GM19455 (cell line): ENCODE results near the gene SUGCT.
"Not testable (repeated sequence)": the region's sequence is repeated elsewhere in the genome, so short reads cannot be mapped to it uniquely, and the experiment has no call there.

Experiments
- ATAC-seq: cut with Tn5 transposase; IDR thresholded peaks from one replicate; pipeline ENCODE4 v1.9.1; 2021; ENCODE audit not compliant: unreplicated experiment

The SUGCT gene

DNA sequence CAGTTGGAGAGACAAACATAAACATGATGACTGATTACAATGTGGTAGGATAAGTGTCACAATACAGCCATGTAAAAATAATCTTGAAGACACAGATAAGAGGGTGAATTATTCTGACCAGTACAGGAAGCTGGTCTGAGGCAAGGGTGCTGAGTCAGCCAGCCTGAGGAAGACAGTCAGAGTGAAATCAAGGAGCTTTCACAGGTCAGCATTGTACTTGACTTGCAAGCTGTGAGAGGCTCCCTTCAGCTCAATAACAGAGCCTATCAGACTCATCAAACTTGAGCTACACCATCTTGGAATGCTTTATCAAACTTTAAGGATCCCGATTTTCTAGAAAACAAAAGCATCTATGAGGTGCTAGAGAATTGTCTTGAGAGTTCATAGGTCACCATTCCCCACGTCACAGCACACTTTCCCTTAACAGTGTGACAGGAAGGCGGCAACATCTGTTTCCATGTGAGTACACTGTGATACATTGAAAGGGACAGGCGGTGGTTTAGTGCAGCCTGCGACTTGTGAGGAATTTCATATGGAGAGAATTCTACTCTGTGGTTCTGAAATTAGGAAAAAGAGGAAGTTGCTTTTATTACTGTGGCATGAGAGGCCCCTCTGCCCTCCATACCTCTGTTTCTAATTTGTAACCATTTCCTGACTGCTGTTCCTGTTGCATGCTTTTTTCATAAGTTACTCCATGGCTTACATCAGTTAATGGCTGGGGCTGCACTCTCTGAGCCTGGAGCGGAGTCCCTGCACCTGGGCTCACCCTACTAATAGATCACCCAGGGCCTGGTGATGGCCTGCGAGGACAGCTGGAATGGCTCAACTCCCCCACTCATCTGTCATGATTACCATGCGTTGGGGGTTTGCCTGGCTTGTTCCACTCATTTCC, 417.1 kb downstream of the SUGCT start:
- no peak for ATAC-seq

GRCh38 chr7:40560672-40561071, 425.9 kb downstream of the SUGCT start:
- ATAC-seq = no peak

DNA sequence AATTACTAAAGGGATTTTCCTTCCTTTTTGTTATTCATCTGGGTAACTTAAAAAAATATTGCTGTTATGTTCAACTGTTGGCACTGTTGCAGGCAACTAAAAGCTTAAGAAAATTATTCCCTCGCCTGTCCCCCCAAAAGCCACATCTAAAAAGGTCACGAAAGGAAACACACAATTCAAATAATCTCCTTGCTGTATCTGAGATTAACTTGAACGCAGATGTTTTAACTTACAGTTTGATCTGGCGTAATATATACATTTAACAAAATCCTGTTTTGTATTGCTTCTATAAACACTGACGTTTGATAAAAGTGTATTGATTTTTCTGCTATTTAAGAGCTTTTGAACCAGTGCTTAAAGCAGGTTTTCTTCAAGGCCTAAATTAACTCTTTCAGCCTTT, 432.1 kb downstream of the SUGCT start:
- no peak for ATAC-seq

GRCh38 chr7:40569326-40569725, 434.5 kb downstream of the SUGCT start:
- ATAC-seq = no peak

DNA sequence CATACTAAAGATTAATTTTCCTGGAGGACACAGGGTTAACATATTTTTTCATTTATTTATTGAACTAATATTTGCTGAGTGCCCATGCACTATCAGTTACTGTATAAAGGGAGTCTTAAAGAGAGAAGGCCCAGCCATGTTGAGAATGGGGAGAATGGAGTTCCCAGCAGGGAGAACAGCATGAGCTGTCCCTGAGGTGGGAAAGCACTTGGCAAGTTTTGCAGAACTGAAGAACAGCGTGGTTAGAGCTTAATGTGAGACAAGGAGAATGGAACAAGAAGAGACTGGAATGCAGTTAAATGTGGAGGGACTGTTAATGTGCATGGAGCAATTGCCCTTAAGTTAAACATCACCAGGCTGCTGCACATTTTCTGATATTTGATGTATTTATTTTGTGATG, 435.4 kb downstream of the SUGCT start:
- no peak for ATAC-seq

DNA sequence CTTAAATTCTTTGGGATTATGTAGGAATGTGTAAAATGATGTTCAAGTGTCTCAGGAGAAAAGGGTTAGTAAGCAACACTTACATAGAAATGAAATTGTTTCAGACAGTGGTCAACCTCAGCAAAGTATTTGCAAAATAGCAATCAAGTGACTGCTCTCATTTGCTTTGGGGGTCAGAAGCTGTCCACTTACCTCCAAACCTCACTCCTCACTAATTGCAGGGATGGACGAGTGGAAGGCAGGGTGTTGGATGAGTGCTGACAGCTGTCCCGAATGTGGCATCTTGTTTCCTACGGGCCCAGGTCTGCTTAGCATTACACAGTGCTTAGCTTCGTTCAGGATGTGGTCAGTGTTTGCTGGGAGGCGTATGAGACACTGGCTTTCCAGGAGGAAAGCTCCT, 437.0 kb downstream of the SUGCT start:
- ATAC-seq = no peak

GRCh38 chr7:40572810-40573465, 438.1 kb downstream of the SUGCT start:
- ATAC-seq = no peak

DNA sequence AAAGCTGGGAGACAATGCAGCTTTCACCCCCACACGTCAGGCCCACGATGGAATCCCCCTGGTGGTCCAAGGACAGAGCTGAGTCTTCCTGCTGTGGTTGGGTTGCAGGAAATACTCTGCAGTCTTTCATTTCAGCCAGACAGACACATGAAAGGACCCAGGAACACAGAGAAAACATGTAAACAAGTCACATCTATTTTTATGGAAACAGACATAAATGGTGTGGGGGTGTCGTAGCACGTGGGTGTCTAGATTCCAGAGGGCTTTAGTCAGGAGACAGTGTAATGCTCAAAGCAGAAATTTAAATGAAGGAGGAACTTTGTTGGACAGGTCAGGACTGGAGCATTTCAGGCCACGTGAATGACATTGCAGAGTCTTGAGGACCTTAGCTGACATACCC, 444.6 kb downstream of the SUGCT start:
- ATAC-seq = no peak

- no peak for ATAC-seq
Observed at GRCh38 chr7:40580776-40581175, 446.0 kb downstream of the SUGCT start.

DNA sequence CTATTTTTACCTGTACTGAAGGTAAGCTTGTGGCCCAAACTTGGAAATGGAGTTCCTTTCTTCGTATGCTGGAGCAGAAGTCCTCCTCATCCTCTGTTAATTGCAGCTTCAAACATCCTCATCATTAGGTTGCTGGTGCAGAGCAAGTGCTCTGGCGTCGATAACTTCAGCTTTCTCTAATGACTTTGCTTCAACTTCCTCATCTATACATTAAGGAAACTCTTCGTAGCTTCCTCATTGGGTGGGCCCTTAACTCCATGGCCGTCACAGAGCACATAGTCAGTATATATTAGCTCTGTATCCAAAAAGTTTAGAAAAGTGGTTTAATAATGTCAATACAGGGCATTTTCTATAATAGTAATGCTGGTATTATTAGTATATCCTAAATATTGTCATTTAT, 447.7 kb downstream of the SUGCT start:
- ATAC-seq = no peak

DNA sequence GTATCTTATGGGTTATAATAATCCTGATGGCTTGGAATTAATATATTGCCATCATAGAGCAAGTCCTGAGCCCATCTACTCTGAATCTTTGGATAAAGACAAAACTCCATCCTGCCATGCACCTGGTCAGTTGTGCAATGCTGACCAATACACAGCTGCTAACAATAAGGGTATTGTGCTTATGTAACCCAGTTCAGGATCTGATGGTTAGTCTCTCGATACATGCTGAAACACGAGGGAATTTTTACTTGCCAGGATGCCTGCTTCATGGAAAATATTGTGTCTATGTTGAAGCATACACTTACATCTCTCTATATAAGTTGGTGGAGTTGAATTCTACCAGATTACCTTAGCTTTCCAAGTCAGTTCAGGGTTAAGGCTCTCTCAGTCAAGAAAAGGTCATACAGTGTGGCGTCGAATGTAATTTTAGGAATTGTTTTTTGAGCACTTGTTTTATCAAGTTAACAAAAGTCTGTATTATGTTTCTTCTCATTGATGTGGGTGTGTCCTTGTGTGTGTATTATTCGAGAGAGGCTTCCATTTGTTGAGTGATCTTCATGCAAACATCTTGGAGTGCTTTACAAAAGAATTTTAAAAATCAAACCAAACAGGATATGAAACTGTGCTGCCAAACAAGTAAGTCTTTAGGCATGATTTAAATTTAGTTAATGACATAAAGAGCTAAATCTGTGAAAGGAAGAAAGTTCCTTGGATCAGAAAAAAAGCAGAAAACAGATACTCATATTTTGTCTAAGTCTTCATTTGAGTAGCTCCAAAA, 449.1 kb downstream of the SUGCT start:
- ATAC-seq = no peak

DNA sequence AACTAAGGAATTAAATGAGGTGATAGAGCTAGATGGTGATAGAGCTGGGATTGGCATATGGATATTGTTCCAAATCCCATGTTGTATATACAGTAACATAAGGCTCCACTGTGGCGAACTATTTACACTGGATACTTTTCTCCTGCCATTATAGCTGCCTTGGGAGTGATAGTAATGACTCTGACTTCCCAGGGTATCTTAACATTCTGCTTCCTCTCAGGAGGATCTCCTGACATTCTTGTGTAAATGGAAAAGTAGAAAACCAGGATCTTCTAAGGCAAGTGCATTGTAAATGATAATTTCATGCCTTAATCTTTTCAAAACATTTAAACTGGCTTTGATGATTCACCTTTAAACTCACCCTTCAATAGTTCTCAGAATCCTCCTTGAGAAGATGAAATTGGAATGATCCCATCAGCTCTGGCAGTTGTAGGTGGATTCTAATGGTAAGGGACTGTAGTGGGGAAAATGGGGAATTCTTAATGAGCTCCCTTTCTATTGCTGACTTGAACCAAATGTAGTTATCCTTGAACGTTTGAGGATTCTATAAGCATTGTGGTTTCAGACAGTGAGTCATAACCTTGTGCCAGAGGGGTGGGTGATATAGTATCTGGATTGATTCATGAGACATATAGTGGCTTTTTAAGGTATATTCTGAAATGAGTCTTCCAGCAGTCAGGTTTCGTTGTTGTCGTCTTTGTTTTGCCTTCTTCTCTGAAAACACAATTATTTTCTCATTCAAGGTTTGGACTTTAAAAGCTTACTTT, 450.0 kb downstream of the SUGCT start:
- no peak for ATAC-seq

GRCh38 chr7:40586197-40586596, 451.4 kb downstream of the SUGCT start:
- ATAC-seq = no peak

DNA sequence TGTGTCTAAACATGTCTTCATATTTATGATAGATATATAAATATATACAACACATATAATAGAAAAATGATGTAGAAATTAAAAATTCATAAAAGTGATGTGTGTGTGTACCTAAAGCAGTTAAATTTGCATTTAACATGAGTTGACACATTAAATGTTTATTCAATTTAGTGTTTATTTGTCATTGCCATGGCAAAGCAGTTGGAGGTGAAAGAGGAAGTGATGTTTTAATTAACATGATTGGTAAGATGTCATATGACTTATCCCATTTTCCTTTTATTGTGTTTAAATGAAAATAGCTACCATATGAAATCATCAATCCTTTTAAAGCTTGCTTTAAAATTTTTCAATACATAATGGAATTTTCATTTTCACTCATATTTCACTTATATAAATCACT, 452.6 kb downstream of the SUGCT start:
- ATAC-seq = no peak

DNA sequence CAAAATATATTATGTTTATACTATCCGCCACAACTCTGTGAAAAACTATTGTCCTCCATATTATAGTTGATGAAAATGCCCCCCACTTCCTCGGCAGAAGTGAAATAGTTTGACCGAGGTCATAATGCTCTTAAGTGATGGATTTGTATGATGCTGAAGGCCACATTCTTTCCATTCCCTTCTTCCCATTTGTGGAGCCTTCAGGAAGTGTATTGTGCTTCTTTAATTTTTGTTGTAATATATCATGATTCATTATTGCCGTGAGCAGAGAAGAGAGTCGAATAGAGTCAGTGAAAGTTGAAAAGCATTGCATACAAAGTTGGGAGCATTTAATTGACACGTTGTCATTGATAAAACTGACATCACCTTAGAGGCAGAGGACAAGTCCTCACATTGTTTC, 460.3 kb downstream of the SUGCT start:
- no peak for ATAC-seq

GRCh38 chr7:40595832-40596231, 461.0 kb downstream of the SUGCT start:
- no peak for ATAC-seq

DNA sequence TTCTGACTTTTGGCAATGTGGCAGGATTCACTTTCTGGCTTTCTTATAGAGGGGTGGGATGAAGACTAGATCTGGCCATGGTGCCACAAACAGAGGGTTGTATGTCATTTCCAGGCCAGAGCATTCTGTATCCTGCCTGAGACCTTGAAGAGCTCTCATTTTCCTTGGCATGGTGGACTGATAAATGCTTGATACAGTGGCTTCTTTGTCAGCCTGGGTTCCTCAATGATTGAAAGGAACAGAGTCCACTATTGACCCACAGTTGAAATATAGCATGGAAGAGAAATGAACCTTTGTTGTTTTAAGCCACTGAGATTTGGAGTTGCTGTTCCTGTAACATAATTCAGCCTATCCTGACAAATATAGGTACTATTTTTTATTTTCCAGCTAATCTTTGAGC, 462.7 kb downstream of the SUGCT start:
- ATAC-seq = no peak

GRCh38 chr7:40598915-40599314, 464.1 kb downstream of the SUGCT start:
- no peak for ATAC-seq

DNA sequence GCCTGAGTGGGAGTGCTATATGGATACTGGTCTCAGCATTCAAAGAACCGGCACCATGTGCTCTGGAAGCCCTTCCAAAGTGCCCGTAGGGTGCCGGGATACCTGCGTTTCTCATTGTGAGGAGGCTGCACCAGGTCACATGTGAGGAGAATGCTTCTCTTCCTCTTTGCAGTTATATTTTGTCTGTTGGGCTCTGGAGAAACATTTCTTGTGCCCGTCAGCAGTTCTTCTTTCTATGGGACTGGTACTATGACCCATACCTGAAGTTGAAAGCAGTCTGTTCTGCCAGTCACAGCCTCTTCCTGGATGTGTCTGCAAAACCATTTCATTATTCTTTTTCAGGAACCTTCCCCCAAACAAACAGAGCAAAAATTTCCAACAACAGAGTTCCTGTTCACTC, 465.0 kb downstream of the SUGCT start:
- no peak for ATAC-seq

GRCh38 chr7:40602351-40602750, 467.5 kb downstream of the SUGCT start:
- ATAC-seq = not testable (repeated sequence)
